MM.1S (cell line): ENCODE measurements around the gene BRD3.
A peak's percentile ranks its signal among the peaks of the same experiment; 100 is the strongest.

Experiments used
- DNase-seq: peaks from one replicate; pipeline ENCODE4 v3.0.0-alpha.2; 2015
- H2AFZ ChIP-seq: fragments of 300-600 bp; sonication (generic); 2 replicates; pipeline ENCODE4 v1.6.0; 2016; ENCODE audit warnings: antibody characterized with exemption, low read length
- H3F3A ChIP-seq: fragments of 300-600 bp; sonication (generic); 2 replicates; pipeline ENCODE4 v1.6.1; 2016; ENCODE audit warnings: mild to moderate bottlenecking, antibody characterized with exemption, low read length, moderate library complexity, mixed read lengths; ENCODE audit not compliant: insufficient read depth
- H3K27ac ChIP-seq: fragments of 300-600 bp; sonication (generic); 2 replicates; pipeline ENCODE4 v1.5.1; 2016; ENCODE audit warnings: mild to moderate bottlenecking, low read length
- H3K27me3 ChIP-seq: fragments of 300-600 bp; sonication (generic); replicated peaks from 2 replicates; pipeline ENCODE4 v1.6.0; 2016; ENCODE audit warnings: low read length; ENCODE audit not compliant: insufficient read depth
- H3K36me3 ChIP-seq: fragments of 300-600 bp; sonication (generic); replicated peaks from 2 replicates; pipeline ENCODE4 v1.6.1; 2016; ENCODE audit warnings: mild to moderate bottlenecking, low read length, mixed read lengths; ENCODE audit not compliant: insufficient read depth
- H3K4me1 ChIP-seq: fragments of 300-600 bp; sonication (generic); 2 replicates; pipeline ENCODE4 v1.6.1; 2016; ENCODE audit warnings: low read length, mixed read lengths
- H3K4me2 ChIP-seq: fragments of 300-600 bp; sonication (generic); 2 replicates; pipeline ENCODE4 v1.6.0; 2016; ENCODE audit warnings: low read depth, low read length
- H3K4me3 ChIP-seq: fragments of 300-600 bp; sonication (generic); 2 replicates; pipeline ENCODE4 v1.5.1; 2016; ENCODE audit warnings: low read length, mixed read lengths
- H3K79me2 ChIP-seq: fragments of 300-600 bp; sonication (generic); 2 replicates; pipeline ENCODE4 v1.6.1; 2016; ENCODE audit warnings: mixed run types, low read length, mixed read lengths
- H3K9ac ChIP-seq: fragments of 300-600 bp; sonication (generic); 2 replicates; pipeline ENCODE4 v1.6.1; 2016; ENCODE audit warnings: low read length, mixed read lengths
- H3K9me2 ChIP-seq: fragments of 300-600 bp; sonication (generic); replicated peaks from 2 replicates; pipeline ENCODE4 v1.6.1; 2016; ENCODE audit warnings: mild to moderate bottlenecking, low read length, mixed read lengths; ENCODE audit not compliant: insufficient read depth
- H3K9me3 ChIP-seq: fragments of 300-600 bp; sonication (generic); replicated peaks from 2 replicates; pipeline ENCODE4 v1.6.1; 2016; ENCODE audit warnings: mild to moderate bottlenecking, low read length, mixed read lengths; ENCODE audit not compliant: insufficient read depth
- H4K20me1 ChIP-seq: fragments of 300-600 bp; sonication (generic); 2 replicates; pipeline ENCODE4 v1.6.1; 2016; ENCODE audit warnings: mild to moderate bottlenecking, low read length, moderate library complexity, mixed read lengths; ENCODE audit not compliant: insufficient read depth
- CTCF ChIP-seq: fragments of 300-600 bp; sonication (generic); IDR thresholded peaks from 2 replicates; pipeline ENCODE4 v1.5.1; 2016; ENCODE audit warnings: antibody characterized with exemption, low read length, mixed read lengths
- EZH2 ChIP-seq: fragments of 300-600 bp; sonication (generic); optimal IDR thresholded peaks from 2 replicates; pipeline ENCODE3; 2017; ENCODE audit warnings: low read depth, mild to moderate bottlenecking, antibody characterized with exemption, low read length, mixed read lengths
- EZH2phosphoT487 ChIP-seq: fragments of 300-600 bp; sonication (generic); IDR thresholded peaks from 2 replicates; pipeline ENCODE4 v1.6.1; 2018; ENCODE audit warnings: antibody characterized with exemption, low read length

Gene BRD3

GRCh38 chr9:134024214-134024792 is 43.5 kb downstream of the BRD3 start:
- no peaks in the 10 kb centered on the region for H3F3A ChIP-seq
- no peak for DNase-seq
- H3K4me1 ChIP-seq: no peaks in the 10 kb centered on the region
- H3K4me2 ChIP-seq: peak overlapping the region; percentile 28
- no peaks in the 10 kb centered on the region for H3K9me3 ChIP-seq
- H2AFZ ChIP-seq: no peak overlapping the region
- H3K27me3 ChIP-seq: peaks cover 40% of the 10 kb centered on the region
- H3K36me3 ChIP-seq: no peaks in the 10 kb centered on the region
- TF ChIP-seq CTCF: no peak
- TF ChIP-seq EZH2: no peak
- TF ChIP-seq EZH2phosphoT487: no peak
- no peaks in the 10 kb centered on the region for H3K9me2 ChIP-seq
- H3K27ac ChIP-seq: no peak overlapping the region
- no peak overlapping the region; the same call in 1 of the 2 replicates for H3K4me3 ChIP-seq
- H3K9ac ChIP-seq: no peak overlapping the region
- H4K20me1 ChIP-seq: no peaks in the 10 kb centered on the region
- no peaks in the 10 kb centered on the region for H3K79me2 ChIP-seq

- no peak overlapping the region for H3K4me2 ChIP-seq
- no peak for TF ChIP-seq EZH2
- no peak for TF ChIP-seq CTCF
- TF ChIP-seq EZH2phosphoT487: no peak
- DNase-seq: no peak
- H3K4me1 ChIP-seq: no peaks in the 10 kb centered on the region
- H3F3A ChIP-seq: no peaks in the 10 kb centered on the region
- H3K36me3 ChIP-seq: no peaks in the 10 kb centered on the region
- no peaks in the 10 kb centered on the region for H3K9me3 ChIP-seq
- no peak overlapping the region for H2AFZ ChIP-seq
- H3K79me2 ChIP-seq: no peaks in the 10 kb centered on the region
- H3K27me3 ChIP-seq: peaks cover 39% of the 10 kb centered on the region
- no peak overlapping the region for H3K27ac ChIP-seq
- no peak overlapping the region for H3K9ac ChIP-seq
- no peaks in the 10 kb centered on the region for H4K20me1 ChIP-seq
- H3K4me3 ChIP-seq: no peak overlapping the region
- no peaks in the 10 kb centered on the region for H3K9me2 ChIP-seq
Measured at GRCh38 chr9:134014946-134015345, 52.9 kb downstream of the BRD3 start.

GRCh38 chr9:134011401-134011800 is 56.4 kb downstream of the BRD3 start:
- H3K4me1 ChIP-seq: peaks cover 5% of the 10 kb centered on the region; the same call in 1 of the 2 replicates
- TF ChIP-seq CTCF: no peak
- TF ChIP-seq EZH2: no peak
- TF ChIP-seq EZH2phosphoT487: no peak
- H3K9ac ChIP-seq: no peak overlapping the region
- H3K4me2 ChIP-seq: no peak overlapping the region
- H3K27ac ChIP-seq: no peak overlapping the region
- peaks cover 50% of the 10 kb centered on the region for H3K27me3 ChIP-seq
- no peaks in the 10 kb centered on the region for H3K36me3 ChIP-seq
- no peaks in the 10 kb centered on the region for H3K9me3 ChIP-seq
- no peaks in the 10 kb centered on the region for H3K79me2 ChIP-seq
- no peak for DNase-seq
- no peaks in the 10 kb centered on the region for H3K9me2 ChIP-seq
- no peaks in the 10 kb centered on the region for H3F3A ChIP-seq
- H4K20me1 ChIP-seq: no peaks in the 10 kb centered on the region
- H3K4me3 ChIP-seq: no peak overlapping the region
- no peak overlapping the region for H2AFZ ChIP-seq
